Neural crest cell (in vitro differentiated cells): Measurements from ENCODE around the gene CCDC177. TPM values are rescaled to one million over a fixed set of nuclear protein-coding genes. Genes with fewer than 3 reads are reported as not detected.

Source experiments
- DNase-seq: peaks from one replicate; pipeline ENCODE4 v3.0.0; 2021; ENCODE audit warnings: low read depth, mixed read lengths, low spot score
- H3K27ac Mint-ChIP-seq: one replicate; pipeline ENCODE4 v1.8.0; 2021; ENCODE audit warnings: mild to moderate bottlenecking, mixed read lengths; ENCODE audit not compliant: unreplicated experiment
- H3K27me3 Mint-ChIP-seq: 2 replicates; pipeline ENCODE4 v1.8.0; 2021; ENCODE audit warnings: low read depth, mild to moderate bottlenecking, mixed read lengths
- H3K36me3 Mint-ChIP-seq: 2 replicates; pipeline ENCODE4 v1.8.0; 2021; ENCODE audit warnings: low read depth, mild to moderate bottlenecking, mixed read lengths
- H3K4me1 Mint-ChIP-seq: 2 replicates; pipeline ENCODE4 v1.8.0; 2021; ENCODE audit warnings: mixed read lengths
- H3K4me3 Mint-ChIP-seq: one replicate; pipeline ENCODE4 v1.8.0; 2021; ENCODE audit warnings: mild to moderate bottlenecking, mixed read lengths
- H3K9me3 Mint-ChIP-seq: 2 replicates; pipeline ENCODE4 v1.8.0; 2021; ENCODE audit warnings: mixed read lengths
- total RNA-seq: library from RNA; stranded (reverse); gene quantifications from 2 replicates; pipeline ENCODE4 v1.2.1, GENCODE V29; 2021
- TF ChIP-seq, protein P1 (sequence below): fragments of 200-600 bp; sonication (generic); conservative IDR thresholded peaks from 2 replicates; pipeline ENCODE4 v1.5.0; 2021; ENCODE audit warnings: antibody characterized with exemption, mild to moderate bottlenecking

CCDC177 gene
- total RNA-seq, 1 donor from 2014 or later: 7.7 TPM

DNA sequence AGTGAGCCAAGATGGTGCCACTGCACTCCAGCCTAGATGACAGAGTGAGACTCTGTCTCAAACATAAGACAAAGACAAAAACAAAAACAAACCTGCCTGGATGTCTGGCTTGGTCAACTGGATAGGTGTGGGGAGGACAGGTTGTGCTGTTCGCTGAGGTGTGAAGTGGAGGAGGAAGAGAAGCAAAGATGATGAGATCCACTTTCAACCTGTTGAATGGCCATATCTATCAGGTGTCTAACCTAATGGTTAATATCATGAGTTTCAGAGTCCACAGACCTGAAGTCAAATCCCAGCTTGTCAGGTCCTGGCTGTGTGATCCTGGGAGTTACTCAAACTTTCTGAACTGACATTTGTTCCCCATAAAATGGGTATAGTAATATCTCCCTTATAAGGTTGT, 9.7 kb upstream of the CCDC177 start:
- no peak for DNase-seq
- no peak overlapping the region for H3K4me3 Mint-ChIP-seq
- H3K4me1 Mint-ChIP-seq: no peaks in the 10 kb centered on the region
- H3K27ac Mint-ChIP-seq: no peak overlapping the region
- H3K27me3 Mint-ChIP-seq: no peaks in the 10 kb centered on the region
- H3K36me3 Mint-ChIP-seq: no peaks in the 10 kb centered on the region
- H3K9me3 Mint-ChIP-seq: no peaks in the 10 kb centered on the region
- TF ChIP-seq, protein P1, sequence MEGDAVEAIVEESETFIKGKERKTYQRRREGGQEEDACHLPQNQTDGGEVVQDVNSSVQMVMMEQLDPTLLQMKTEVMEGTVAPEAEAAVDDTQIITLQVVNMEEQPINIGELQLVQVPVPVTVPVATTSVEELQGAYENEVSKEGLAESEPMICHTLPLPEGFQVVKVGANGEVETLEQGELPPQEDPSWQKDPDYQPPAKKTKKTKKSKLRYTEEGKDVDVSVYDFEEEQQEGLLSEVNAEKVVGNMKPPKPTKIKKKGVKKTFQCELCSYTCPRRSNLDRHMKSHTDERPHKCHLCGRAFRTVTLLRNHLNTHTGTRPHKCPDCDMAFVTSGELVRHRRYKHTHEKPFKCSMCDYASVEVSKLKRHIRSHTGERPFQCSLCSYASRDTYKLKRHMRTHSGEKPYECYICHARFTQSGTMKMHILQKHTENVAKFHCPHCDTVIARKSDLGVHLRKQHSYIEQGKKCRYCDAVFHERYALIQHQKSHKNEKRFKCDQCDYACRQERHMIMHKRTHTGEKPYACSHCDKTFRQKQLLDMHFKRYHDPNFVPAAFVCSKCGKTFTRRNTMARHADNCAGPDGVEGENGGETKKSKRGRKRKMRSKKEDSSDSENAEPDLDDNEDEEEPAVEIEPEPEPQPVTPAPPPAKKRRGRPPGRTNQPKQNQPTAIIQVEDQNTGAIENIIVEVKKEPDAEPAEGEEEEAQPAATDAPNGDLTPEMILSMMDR: no peak

DNA sequence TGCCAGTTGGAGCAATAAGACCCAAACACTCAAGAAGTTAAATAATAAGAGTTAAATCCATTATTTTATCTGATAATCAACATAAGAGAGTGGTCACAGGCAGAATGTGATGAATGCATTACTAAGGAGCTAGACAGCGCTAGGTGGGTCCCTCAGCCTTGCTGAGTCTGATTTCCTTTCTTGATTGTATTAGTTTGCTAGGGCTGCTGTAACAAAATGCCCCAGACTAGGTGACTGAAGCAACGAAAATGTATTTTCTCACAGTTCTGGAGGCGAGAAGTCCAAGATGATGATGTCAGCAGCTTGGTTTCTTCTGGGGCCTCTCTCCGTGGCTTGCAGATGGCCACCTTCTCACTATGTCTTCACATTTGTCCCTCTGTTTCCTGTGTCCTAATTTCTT, 8.2 kb upstream of the CCDC177 start:
- Mint-ChIP-seq H3K4me3 (no peak overlapping the region), H3K4me1 (no peaks in the 10 kb centered on the region), H3K27me3 (no peaks in the 10 kb centered on the region), H3K9me3 (no peaks in the 10 kb centered on the region), H3K36me3 (no peaks in the 10 kb centered on the region), H3K27ac (no peak overlapping the region)
- no peak for DNase-seq
- TF ChIP-seq, protein P1: no peak

DNA sequence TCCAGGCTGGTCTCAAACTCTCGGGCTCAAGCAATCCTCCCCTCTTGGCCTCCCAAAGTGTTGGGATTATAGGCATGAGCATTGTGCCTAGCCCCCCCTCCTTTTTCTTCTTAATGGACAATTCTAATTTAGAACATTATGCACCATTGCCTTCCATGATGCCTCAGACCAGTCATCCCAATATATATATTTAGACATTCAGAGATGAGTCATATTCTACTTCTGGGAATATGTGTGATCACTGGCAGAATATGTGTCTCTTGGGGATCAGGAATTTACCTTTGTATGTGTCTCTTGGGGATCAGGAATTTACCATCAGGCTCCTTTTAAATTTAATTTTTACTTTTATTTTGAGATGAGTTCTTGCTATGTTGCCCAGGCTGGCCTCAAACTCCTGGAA, 7.5 kb upstream of the CCDC177 start:
- no peak for DNase-seq
- Mint-ChIP-seq H3K9me3 (no peaks in the 10 kb centered on the region), H3K27ac (no peak overlapping the region), H3K4me1 (no peaks in the 10 kb centered on the region), H3K27me3 (no peaks in the 10 kb centered on the region), H3K4me3 (no peak overlapping the region), H3K36me3 (no peaks in the 10 kb centered on the region)
- TF ChIP-seq, protein P1: no peak

DNA sequence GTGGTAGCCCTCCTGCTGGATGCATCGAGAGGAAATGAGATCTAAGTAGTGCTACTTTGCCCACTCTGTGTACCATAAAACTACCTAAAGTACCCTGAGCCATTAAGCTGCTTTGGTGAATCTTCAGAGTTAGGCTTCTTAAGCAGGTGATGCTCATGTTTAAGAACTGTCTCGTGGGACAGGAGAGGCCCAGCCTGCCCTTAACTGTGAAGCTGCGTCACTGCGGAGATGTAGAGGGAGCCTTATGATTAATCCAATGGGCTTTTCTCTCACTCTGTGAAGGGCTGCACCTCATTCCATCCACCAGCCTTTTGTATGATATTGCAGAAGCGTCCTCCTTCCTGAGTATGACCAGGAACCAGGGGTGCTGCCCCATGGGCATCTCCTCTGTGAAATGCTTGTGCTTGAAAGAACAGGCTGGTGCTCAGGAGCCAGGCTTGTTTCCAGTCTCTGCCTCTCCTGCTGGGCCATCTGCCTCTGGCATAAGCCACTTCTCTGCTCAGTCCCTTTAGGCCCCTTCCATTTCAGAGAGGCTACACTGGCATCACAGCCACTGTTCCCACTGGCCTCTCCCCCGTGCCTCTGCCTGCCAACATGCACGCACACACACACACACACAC, 6.8 kb upstream of the CCDC177 start:
- no peak for DNase-seq
- no peaks in the 10 kb centered on the region for H3K4me1 Mint-ChIP-seq
- H3K27me3 Mint-ChIP-seq: peaks cover 4% of the 10 kb centered on the region
- no peak overlapping the region for H3K4me3 Mint-ChIP-seq
- no peaks in the 10 kb centered on the region for H3K9me3 Mint-ChIP-seq
- no peak overlapping the region for H3K27ac Mint-ChIP-seq
- no peaks in the 10 kb centered on the region for H3K36me3 Mint-ChIP-seq
- TF ChIP-seq, protein P1: no peak

DNA sequence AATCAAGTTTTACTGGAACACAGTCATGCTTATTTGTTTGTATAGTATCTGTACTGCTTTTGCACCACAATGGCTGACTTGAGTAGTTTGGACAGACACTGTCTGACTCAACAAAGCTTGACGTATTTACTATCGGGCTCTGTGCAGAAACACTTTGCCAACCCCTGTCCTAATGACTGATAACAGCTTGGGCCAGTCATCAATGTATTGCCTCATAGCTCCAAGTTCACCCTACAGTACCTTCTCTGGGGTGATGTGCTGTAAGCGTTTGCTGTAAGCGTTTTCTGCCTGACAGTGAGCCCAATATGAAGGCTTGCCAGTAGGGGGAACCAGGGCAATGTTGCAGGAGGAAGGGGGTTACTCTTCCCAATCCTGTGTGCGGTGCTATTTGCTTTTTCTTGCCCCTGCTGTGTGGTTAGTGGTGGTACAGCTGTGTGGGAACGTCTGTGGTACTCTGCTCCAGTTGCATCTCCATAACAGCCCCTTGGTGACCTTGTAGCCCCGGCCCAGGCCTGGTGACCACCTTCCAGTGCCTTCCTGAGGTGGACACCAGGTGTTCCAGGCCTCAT, 5.4 kb upstream of the CCDC177 start:
- Mint-ChIP-seq H3K4me1 (no peaks in the 10 kb centered on the region), H3K27me3 (peaks cover 11% of the 10 kb centered on the region), H3K9me3 (no peaks in the 10 kb centered on the region), H3K27ac (no peak overlapping the region), H3K4me3 (no peak overlapping the region), H3K36me3 (no peaks in the 10 kb centered on the region)
- TF ChIP-seq, protein P1: peak; percentile 61
- DNase-seq: peak; percentile 39
